ENCODE measurements around the gene CYP27A1.

CYP27A1 gene

GRCh38 chr2:218831378-218831990 lies 49.5 kb downstream of the CYP27A1 start, which contains the start of gene PRKAG3:
Gene PRKAG3 (minus strand): TSS chr2:218831803.
- ChIA-PET CTCF (interaction anchor here (2.6 kb wide), 1 partner anchor 16 kb away, joined by 9 read pairs; no protein-coding TSS in a partner anchor), POLR2A (no interaction called here)

GRCh38 chr2:218832081-218832480 lies 50.1 kb downstream of the CYP27A1 start:
- no peak for DNase-seq (ENCODE audit: extremely low spot score)
- ChIA-PET POLR2A (no interaction called here), CTCF (interaction anchor here (2.6 kb wide), 1 partner anchor 16 kb away, joined by 9 read pairs; no protein-coding TSS in a partner anchor)
- TF ChIP-seq CTCF (IDR thresholded peaks at IDR 0.05; ENCODE audit: control extremely low read depth, extremely low read depth, low read depth, missing control alignments): no peak

More at GRCh38 chr2:218831378-218831990, 49.5 kb downstream of the CYP27A1 start, which contains the start of gene PRKAG3:
- no peak for TF ChIP-seq CTCF (IDR thresholded peaks at IDR 0.05; ENCODE audit: control extremely low read depth, extremely low read depth, low read depth, missing control alignments)
- DNase-seq (ENCODE audit: extremely low spot score): no peak

- DNase-seq (ENCODE audit: extremely low spot score): no peak
- ChIA-PET CTCF (interaction anchor here (2.6 kb wide), 1 partner anchor 15 kb away, joined by 9 read pairs; no protein-coding TSS in a partner anchor), POLR2A (no interaction called here)
- no peak for TF ChIP-seq CTCF (IDR thresholded peaks at IDR 0.05; ENCODE audit: control extremely low read depth, extremely low read depth, low read depth, missing control alignments)
Measured at GRCh38 chr2:218832520-218832919, 50.6 kb downstream of the CYP27A1 start.

DNA sequence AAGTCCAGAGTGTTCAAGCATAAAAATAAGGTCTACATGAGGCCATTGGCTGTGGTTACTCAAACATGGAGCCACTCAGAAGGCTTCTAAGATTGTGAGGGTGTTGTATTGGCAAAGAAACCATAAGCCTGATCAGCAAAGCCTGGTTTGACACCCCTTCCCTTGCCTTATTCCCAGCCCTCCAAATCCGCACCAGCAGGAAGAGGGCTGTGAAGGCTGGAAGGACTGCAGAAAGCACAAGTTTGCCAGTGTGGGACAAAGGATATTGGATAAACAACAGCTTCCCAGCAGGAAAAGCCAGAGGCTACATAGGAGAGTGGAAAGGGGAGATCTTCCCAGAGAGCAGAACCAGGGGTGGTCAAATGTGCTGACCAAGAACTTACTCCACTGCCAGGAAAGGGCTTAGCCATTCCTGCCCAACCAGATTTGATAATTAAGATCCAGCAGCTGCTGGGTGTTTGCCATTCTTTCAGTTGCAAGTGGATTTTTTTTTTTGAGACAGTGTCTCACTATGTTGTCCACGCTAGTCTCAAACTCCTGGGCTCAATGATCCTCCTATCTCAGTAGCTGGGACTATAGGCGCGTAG lies 51.2 kb downstream of the CYP27A1 start:
- no peak for DNase-seq (ENCODE audit: extremely low spot score)
- ChIA-PET CTCF (interaction anchor here (2.6 kb wide), 1 partner anchor 15 kb away, joined by 9 read pairs; no protein-coding TSS in a partner anchor), POLR2A (no interaction called here)
- TF ChIP-seq CTCF (IDR thresholded peaks at IDR 0.05; ENCODE audit: control extremely low read depth, extremely low read depth, low read depth, missing control alignments): no peak

DNA sequence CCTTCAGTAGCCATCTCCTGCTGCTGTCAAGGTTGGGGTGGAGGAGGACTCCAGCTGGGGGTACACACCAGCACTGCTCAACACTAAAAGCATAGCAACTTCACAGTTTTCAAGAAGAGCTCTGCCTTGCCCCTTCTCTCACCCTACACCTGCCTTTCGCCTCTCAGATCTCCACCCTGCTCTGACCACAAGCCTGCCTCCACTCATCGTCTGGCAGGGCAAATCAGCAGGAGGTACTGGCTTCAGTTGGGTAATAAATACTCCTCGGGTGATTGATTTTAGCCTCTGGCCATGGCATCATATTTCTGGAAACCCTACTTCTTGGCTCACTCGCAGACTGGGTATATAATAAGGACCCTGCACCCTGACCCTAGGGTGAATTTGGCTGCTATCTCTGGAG lies 52.7 kb downstream of the CYP27A1 start:
- DNase-seq (ENCODE audit: extremely low spot score): no peak
- ChIA-PET POLR2A (no interaction called here), CTCF (interaction anchor here (0.9 to 1.2 kb wide), 2 partner anchors 12 to 18 kb away, joined by 4 read pairs; no protein-coding TSS in a partner anchor)
- TF ChIP-seq CTCF (IDR thresholded peaks at IDR 0.05; ENCODE audit: control extremely low read depth, extremely low read depth, low read depth, missing control alignments): no peak

DNA sequence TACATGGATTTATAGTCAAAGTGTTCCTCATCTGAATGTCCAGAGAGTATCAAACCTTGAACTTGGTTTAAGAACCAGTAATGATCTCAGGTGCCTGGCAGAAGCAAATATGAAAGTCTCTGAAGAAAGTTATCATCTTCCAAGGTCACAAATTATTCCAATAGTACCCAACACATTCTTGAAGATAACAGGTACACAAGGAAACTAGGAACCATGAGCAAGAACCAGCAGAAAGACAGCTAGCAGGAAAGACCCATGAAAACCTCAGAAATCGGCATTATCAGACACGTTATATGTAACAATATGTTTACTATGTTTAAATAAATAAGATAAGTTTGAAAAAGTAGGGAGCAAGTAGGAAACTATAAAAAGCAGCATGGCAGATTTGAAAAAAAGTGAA lies 55.5 kb downstream of the CYP27A1 start:
- ChIA-PET CTCF (interaction anchor here (2.3 to 4.2 kb wide), 2 partner anchors 10 to 39 kb away, joined by 7 to 21 read pairs; no protein-coding TSS in a partner anchor), POLR2A (no interaction called here)
- no peak for TF ChIP-seq CTCF (IDR thresholded peaks at IDR 0.05; ENCODE audit: control extremely low read depth, extremely low read depth, low read depth, missing control alignments)
- no peak for DNase-seq (ENCODE audit: extremely low spot score)

Data from GM10248 (cell line).